HG02759 (cell line): Measurements from ENCODE around the gene GADL1.

Source experiments
- ATAC-seq: cut with Tn5 transposase; IDR thresholded peaks from one replicate; pipeline ENCODE4 v1.9.1; 2021; ENCODE audit warnings: mild to moderate bottlenecking, moderate library complexity; ENCODE audit not compliant: unreplicated experiment

Gene GADL1

GRCh38 chr3:30730967-30731366, 163.5 kb downstream of the GADL1 start:
- ATAC-seq: no peak

GRCh38 chr3:30729936-30730335, 164.5 kb downstream of the GADL1 start:
- no peak for ATAC-seq

- ATAC-seq: no peak
Observed at GRCh38 chr3:30729512-30729911, 164.9 kb downstream of the GADL1 start.

- ATAC-seq: no peak
Observed at GRCh38 chr3:30728143-30728542, 166.3 kb downstream of the GADL1 start.

GRCh38 chr3:30724863-30725262, 169.6 kb downstream of the GADL1 start:
- no peak for ATAC-seq

- ATAC-seq: no peak
Observed at GRCh38 chr3:30723211-30723610, 171.2 kb downstream of the GADL1 start.

- ATAC-seq: no peak
Observed at GRCh38 chr3:30721314-30721634, 173.2 kb downstream of the GADL1 start.

GRCh38 chr3:30720586-30721313, 173.7 kb downstream of the GADL1 start:
- ATAC-seq: no peak

GRCh38 chr3:30719536-30719935, 174.9 kb downstream of the GADL1 start:
- ATAC-seq: no peak

- no peak for ATAC-seq
Observed at GRCh38 chr3:30713885-30714503, 180.5 kb downstream of the GADL1 start.

- ATAC-seq: no peak
Observed at GRCh38 chr3:30712991-30713390, 181.5 kb downstream of the GADL1 start.

GRCh38 chr3:30711867-30712266, 182.6 kb downstream of the GADL1 start:
- no peak for ATAC-seq

- no peak for ATAC-seq
Observed at GRCh38 chr3:30711151-30711550, 183.3 kb downstream of the GADL1 start.

GRCh38 chr3:30710017-30710416, 184.4 kb downstream of the GADL1 start:
- ATAC-seq: no peak

GRCh38 chr3:30708472-30708871, 186.0 kb downstream of the GADL1 start:
- ATAC-seq: no peak

GRCh38 chr3:30707825-30708224, 186.6 kb downstream of the GADL1 start:
- no peak for ATAC-seq

- no peak for ATAC-seq
Observed at GRCh38 chr3:30704931-30705890, 189.2 kb downstream of the GADL1 start.

- no peak for ATAC-seq
Observed at GRCh38 chr3:30702828-30703397, 191.5 kb downstream of the GADL1 start.

- ATAC-seq: no peak
Observed at GRCh38 chr3:30702038-30702827, 192.2 kb downstream of the GADL1 start.

GRCh38 chr3:30700702-30701321, 193.6 kb downstream of the GADL1 start:
- ATAC-seq: no peak
